ENCODE data around the gene IZUMO2.
"Not testable (repeated sequence)": the region's sequence is repeated elsewhere in the genome, so short reads cannot be mapped to it uniquely, and the experiment has no call there.

The IZUMO2 gene

DNA sequence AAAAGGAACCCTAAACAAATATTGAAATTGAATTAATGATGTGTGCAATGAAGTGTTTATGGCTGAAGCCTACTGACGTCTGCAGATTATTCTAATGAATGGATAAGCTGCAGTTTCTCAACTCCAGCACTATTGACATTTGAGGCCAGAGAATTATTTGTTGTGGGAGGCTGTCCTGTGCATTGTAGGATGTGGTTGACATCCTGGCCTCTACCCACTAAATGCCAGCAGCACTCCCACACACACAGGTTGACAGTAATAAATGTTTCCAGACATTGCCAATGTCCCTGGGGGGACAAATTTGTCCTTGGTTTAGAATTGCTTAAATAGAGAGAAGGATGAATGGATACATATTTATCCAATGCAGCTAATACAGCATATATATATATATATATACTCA, 21.1 kb upstream of the IZUMO2 start:
- no peak for DNase-seq (ENCODE audit: low read depth)

- DNase-seq (ENCODE audit: low read depth) = no peak
These were observed 18.0 kb upstream of the IZUMO2 start for GRCh38 chr19:50181121-50181520.

DNA sequence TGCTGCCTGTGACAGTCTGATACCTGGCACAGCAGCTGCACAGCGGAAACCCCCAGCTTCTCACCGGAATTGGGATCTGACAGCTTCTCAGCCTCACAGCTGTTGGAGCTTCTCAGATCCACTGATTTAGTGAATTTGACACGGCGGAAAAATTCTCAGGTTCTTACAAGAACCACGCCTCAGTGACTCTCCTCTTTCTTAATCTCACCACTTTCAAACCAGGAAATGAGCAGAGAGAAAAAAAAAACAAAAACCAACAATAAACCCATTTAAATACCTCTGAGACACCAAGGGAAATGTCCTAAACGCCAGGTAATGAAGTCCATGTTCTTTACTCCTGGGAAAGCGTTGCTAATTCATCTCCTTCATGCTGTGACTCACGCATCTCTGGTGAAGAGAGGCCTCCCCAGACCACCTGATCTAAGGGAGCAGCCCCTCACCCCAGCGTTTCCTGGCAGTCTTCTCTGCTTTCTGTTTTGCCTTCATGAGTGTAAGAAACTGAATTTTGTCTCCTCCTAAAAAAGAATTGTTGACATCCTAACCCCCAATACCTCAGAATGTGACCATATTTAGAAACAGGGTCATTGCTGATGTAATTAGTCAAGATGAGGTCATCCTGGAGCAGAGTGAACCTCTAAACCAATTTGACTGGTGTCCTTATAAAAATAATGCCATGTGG, 15.9 kb upstream of the IZUMO2 start:
- no peak for DNase-seq (ENCODE audit: low read depth)

DNA sequence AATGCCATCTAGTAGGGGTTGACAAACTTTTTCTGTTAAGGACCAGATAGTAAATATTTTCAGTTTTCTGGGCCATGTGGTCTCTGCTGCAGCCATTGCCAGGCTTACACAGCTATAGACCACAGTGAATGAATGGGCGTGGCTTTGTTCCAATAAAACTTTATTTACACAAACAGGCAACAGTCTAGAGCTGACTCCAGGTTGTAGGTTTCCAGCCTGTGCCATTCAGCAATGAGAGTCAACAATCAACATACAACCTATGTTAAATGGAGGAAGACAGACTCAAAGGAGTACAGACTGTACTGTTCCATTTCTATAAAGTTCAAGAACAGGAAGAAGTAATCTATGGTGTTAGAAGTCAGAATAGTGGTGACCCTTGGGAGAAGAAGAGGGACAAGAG, 15.2 kb upstream of the IZUMO2 start:
- DNase-seq (ENCODE audit: low read depth) = no peak

DNA sequence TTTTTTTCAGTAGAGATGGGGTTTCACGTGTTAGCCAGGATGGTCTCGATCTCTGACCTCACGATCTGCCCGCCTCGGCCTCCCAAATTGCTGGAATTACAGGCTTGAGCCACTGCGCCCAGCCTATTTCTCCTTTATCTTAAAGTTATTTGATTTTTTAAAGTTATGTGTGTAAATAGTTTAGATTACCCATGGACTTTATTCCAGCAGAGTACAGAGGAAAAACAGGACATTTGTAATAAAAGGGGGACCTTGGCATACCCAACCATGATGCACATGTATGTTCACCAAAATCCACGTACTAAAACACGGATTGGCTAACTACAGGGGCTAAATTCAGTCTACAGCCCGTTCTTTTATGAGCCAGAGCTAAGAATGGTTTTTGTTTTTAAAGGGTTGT, 13.7 kb upstream of the IZUMO2 start:
- no peak for DNase-seq (ENCODE audit: low read depth)

GRCh38 chr19:50175924-50176323, 12.8 kb upstream of the IZUMO2 start:
- DNase-seq (ENCODE audit: low read depth) = no peak

DNA sequence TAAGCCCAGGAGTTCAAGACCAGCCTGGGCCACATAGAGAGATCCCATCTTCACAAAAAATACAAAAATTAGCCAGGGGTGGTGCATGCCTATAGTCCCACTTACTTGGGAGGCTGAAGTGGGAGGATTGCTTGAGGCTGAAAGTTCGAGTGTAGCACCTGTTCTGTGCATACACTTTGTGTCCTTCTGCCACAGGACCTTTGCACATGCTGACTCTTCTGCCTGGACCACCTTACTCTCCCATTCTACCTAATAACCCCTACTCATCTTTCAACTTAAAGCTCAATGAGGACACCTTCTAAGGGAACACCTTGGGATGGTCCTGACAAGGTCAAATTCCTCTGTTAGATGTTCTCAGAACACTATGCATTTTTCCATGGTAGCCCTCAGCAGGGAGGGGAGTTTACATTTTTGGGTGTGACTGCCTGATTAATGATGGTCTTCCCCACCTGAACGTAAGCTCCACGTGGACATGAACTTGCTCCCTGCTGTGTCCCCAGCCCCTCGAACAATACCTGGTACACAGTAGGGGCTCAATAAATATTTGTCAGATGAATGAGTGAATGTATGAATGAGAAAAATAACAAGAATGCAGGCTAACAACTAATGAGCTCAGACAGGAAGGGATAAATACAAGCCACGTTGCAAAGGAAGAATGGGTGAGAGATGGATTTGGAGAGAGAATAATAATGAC, 11.2 kb upstream of the IZUMO2 start:
- no peak for DNase-seq (ENCODE audit: low read depth)

- DNase-seq (ENCODE audit: low read depth) = no peak
These were observed 10.0 kb upstream of the IZUMO2 start for GRCh38 chr19:50173127-50173526.

DNA sequence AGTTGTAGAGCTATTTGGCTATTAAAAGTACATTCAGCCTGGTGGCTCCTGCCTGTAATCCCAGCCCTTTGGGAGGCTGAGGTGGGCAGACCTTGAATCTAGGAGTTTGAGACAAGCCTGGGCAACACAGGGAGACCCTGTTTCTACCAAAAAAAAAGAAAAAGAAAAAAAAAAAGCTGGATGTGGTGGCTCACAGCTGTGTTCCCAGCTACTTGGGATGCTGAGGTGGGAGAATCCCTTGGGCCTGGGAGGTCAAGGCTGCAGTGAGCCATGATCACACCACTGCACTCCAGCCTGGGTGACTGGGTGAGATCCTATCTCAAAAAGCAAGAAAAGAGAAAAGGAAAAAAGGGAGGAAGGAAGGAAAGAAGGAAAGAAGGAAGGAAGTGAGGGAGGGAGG, 9.6 kb upstream of the IZUMO2 start:
- DNase-seq (ENCODE audit: low read depth) = no peak

DNA sequence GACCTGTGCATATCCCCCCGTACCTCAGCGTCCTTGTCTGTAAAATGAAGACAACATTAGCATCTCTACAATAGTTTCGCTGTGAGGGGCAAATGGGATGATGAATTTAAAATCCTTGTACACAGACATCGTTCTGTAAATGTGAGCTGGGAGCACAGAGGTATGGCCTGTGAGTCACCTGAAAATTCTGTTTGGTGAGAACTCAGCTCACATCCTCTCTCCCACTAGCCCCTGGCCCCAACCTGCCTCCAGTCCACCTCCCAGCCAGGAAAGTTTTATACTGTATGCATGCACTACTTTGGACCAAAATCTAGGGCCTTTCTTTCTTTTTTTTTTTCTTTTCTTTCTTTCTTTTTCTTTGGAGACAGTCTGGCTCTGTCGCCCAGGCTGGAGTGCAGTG, 8.7 kb upstream of the IZUMO2 start:
- DNase-seq (ENCODE audit: low read depth) = no peak

GRCh38 chr19:50167314-50167721, 4.2 kb upstream of the IZUMO2 start:
- no peak for DNase-seq (ENCODE audit: low read depth)

DNA sequence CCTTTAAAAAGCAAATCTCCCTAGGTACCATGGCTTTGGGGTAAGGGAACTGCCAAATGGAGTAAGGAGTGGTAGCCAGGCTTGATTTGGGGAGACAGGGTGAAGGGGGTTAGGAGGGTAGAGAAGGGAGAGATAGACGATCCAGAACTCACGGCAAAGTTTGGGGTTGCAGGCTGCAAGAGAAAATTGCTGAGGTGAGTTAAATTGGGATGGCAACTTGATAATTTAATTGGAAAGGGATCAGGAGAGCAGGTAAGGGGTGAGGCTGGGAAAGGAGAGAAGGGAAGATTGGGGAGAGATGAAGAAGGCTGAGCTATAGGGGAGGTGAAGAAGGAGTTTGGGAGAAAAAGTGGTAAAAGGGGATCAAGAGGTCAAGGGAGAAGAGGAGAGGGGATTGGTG, 4.0 kb downstream of the IZUMO2 start:
- DNase-seq (ENCODE audit: low read depth) = no peak

DNA sequence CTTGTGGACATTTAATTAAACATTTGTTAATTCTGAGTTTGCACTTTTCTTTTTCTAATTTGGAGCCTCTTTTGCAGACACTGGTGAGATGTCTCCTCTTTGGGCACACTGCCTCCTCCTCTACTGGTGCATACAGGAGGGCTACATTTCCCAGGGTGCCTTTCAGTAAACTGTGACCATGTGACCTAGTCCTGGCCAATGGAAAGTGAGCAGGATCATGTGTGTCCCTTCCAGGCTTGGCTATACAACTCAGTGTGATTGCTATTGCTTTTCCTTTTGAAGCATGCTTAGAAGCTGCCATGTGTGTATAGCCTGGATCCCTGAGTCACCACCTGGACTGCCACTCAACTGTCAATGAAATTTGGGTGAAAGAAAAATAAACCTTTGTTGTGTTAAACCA, 4.5 kb downstream of the IZUMO2 start:
- DNase-seq (ENCODE audit: low read depth) = no peak

DNA sequence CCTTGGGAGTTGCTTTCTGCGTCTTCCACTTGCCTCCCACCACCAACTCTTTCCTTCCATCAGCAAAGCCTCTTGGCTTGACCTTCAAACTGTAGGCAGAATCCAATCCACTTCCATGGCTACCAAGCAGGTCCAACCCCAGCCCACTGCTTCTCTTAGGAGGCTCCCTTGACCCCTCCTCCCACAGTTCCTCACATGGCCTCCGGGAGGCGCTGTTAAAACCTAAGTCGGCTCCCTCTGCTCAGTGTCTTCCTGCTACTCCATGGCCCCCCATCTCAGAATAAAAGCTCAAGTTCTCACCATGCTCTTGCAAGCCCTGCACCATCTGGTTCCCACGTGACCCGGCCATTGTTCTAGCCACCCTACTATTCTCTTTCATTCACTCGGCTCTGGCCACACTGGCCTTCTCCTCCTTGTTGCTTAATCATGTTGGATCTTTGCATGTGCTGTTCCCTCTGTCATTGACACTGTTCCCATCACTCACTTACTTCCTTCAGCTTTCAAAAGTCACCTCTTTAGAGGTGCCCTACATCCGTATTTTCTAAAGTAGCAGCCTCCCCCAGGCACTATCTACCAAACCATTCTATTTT, 7.5 kb downstream of the IZUMO2 start:
- no peak for DNase-seq (ENCODE audit: low read depth)

DNA sequence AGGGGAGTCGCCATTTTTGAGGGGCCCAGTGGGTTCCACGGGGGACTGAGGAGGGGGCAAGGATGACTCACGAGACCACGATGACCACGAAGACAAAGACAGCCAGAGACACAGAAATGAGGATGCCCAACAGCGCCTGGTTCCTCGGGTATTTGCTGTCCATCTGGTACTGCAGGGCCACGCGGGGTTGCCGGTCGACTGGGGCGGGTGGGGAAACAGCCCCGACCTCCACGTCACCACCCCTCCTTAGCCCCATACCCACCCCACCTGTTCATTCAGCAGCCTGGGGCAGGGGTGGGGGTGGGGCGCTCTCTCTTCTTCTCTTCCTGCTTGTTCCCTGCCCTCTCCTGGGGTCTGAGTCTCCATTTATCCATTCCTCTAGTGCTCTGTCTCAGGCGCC, 8.6 kb downstream of the IZUMO2 start:
- no peak for DNase-seq (ENCODE audit: low read depth)

GRCh38 chr19:50152578-50152977, 10.5 kb downstream of the IZUMO2 start:
- DNase-seq (ENCODE audit: low read depth) = no peak

DNA sequence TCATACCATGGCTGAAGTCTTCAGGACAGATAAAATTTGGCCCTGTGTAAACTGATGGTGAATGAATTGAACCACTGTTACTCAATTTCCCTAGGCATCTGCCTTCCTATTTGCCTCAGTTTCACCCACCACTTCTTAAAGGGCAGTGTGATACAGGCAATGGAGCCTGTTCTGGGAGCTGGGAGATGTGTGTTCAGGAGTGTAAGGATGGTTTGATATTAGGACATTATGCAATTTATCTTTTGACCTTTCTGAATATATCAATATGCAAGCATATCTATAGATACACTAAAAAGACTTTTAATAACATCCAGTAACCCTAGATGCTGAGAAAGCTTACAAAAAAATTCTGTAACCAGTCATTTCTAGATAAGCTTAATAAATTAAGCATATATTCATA, 14.6 kb downstream of the IZUMO2 start:
- no peak for DNase-seq (ENCODE audit: low read depth)

- DNase-seq (ENCODE audit: low read depth) = peak; percentile 72
These were observed 15.3 kb downstream of the IZUMO2 start for GRCh38 chr19:50147462-50148423.

GRCh38 chr19:50141921-50142320, 21.2 kb downstream of the IZUMO2 start:
- not testable (repeated sequence) for DNase-seq (ENCODE audit: low read depth)

- not testable (repeated sequence) for DNase-seq (ENCODE audit: low read depth)
These were observed 22.8 kb downstream of the IZUMO2 start for GRCh38 chr19:50140118-50140845.

GRCh38 chr19:50136603-50137365, 26.3 kb downstream of the IZUMO2 start:
- not testable (repeated sequence) for DNase-seq (ENCODE audit: low read depth)

Measured in amniotic epithelial cell (primary cell).